ENCODE data around the gene GNAZ.
"Not testable (repeated sequence)": the region's sequence is repeated elsewhere in the genome, so short reads cannot be mapped to it uniquely, and the experiment has no call there.

Gene GNAZ

GRCh38 chr22:23070418-23071229, at the start of gene GNAZ:
GNAZ (plus strand) TSS chr22:23070519; CDS start chr22:23095696, 25,177 bp downstream.
- DNase-seq = no peak

- no peak for DNase-seq
Measured at GRCh38 chr22:23020659-23021293, 49.5 kb upstream of the GNAZ start.

GRCh38 chr22:23021660-23022353, 48.5 kb upstream of the GNAZ start:
- DNase-seq = not testable (repeated sequence)

- no peak for DNase-seq
Measured at GRCh38 chr22:23023294-23023693, 47.0 kb upstream of the GNAZ start.

- no peak for DNase-seq
Measured at GRCh38 chr22:23026777-23027176, 43.5 kb upstream of the GNAZ start.

GRCh38 chr22:23027849-23028248, 42.5 kb upstream of the GNAZ start:
- DNase-seq = not testable (repeated sequence)

GRCh38 chr22:23029521-23030228, 40.6 kb upstream of the GNAZ start:
- DNase-seq = no peak

- no peak for DNase-seq
Measured at GRCh38 chr22:23031381-23031780, 38.9 kb upstream of the GNAZ start.

GRCh38 chr22:23031786-23032185, 38.5 kb upstream of the GNAZ start:
- no peak for DNase-seq

- no peak for DNase-seq
Measured at GRCh38 chr22:23032658-23033057, 37.7 kb upstream of the GNAZ start.

- DNase-seq = no peak
Measured at GRCh38 chr22:23033116-23033905, 37.0 kb upstream of the GNAZ start.

GRCh38 chr22:23034621-23035556, 35.4 kb upstream of the GNAZ start:
- no peak for DNase-seq

- DNase-seq = no peak
Measured at GRCh38 chr22:23035557-23036277, 34.6 kb upstream of the GNAZ start.

- DNase-seq = no peak
Measured at GRCh38 chr22:23036684-23037428, 33.5 kb upstream of the GNAZ start.

GRCh38 chr22:23037429-23038333, 32.6 kb upstream of the GNAZ start:
- DNase-seq = no peak

- no peak for DNase-seq
Measured at GRCh38 chr22:23038334-23038642, 32.0 kb upstream of the GNAZ start.

- no peak for DNase-seq
Measured at GRCh38 chr22:23038902-23039301, 31.4 kb upstream of the GNAZ start.

GRCh38 chr22:23042179-23042578, 28.1 kb upstream of the GNAZ start:
- DNase-seq = no peak

GRCh38 chr22:23044570-23044969, 25.7 kb upstream of the GNAZ start:
- DNase-seq = no peak
